Measurements from ENCODE around the gene PRKG1. TPM values are rescaled to one million over a fixed set of nuclear protein-coding genes. Genes with fewer than 3 reads are reported as not detected.

Gene PRKG1
- total RNA-seq, 2 donors from 2014 or later = 8.1 to 16.6 TPM

GRCh38 chr10:51242393-51242792 is 168.1 kb downstream of the PRKG1 start:
- TF ChIP-seq, protein P1, sequence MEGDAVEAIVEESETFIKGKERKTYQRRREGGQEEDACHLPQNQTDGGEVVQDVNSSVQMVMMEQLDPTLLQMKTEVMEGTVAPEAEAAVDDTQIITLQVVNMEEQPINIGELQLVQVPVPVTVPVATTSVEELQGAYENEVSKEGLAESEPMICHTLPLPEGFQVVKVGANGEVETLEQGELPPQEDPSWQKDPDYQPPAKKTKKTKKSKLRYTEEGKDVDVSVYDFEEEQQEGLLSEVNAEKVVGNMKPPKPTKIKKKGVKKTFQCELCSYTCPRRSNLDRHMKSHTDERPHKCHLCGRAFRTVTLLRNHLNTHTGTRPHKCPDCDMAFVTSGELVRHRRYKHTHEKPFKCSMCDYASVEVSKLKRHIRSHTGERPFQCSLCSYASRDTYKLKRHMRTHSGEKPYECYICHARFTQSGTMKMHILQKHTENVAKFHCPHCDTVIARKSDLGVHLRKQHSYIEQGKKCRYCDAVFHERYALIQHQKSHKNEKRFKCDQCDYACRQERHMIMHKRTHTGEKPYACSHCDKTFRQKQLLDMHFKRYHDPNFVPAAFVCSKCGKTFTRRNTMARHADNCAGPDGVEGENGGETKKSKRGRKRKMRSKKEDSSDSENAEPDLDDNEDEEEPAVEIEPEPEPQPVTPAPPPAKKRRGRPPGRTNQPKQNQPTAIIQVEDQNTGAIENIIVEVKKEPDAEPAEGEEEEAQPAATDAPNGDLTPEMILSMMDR (IDR thresholded peaks at IDR 0.05) = no peak
- Histone ChIP-seq H3K27me3 (no peaks in the 10 kb centered on the region), H3K36me3 (no peaks in the 10 kb centered on the region), H3K27ac (no peak overlapping the region), H3K9me3 (no peaks in the 10 kb centered on the region), H3K4me1 (no peaks in the 10 kb centered on the region), H3K4me3 (no peak overlapping the region), H3K9ac (ENCODE audit: low read depth in 2 of 2, low read length in 2 of 2) (no peak overlapping the region)
- intact Hi-C loops (cut with DNase I) = no loop called here
- DNase-seq = no peak

- no peaks in the 10 kb centered on the region for H3K4me1 ChIP-seq
- H3K27ac ChIP-seq = no peak overlapping the region
- H3K36me3 ChIP-seq = no peaks in the 10 kb centered on the region
- H3K9ac ChIP-seq (ENCODE audit: low read depth in 2 of 2, low read length in 2 of 2) = no peak overlapping the region
- H3K4me3 ChIP-seq = no peak overlapping the region
- DNase-seq = no peak
- no peaks in the 10 kb centered on the region for H3K9me3 ChIP-seq
- TF ChIP-seq, protein P1 (IDR thresholded peaks at IDR 0.05) = no peak
- intact Hi-C loops (cut with DNase I) = no loop called here
- H3K27me3 ChIP-seq = no peaks in the 10 kb centered on the region
These were observed 170.0 kb downstream of the PRKG1 start for GRCh38 chr10:51244309-51244708.

DNA sequence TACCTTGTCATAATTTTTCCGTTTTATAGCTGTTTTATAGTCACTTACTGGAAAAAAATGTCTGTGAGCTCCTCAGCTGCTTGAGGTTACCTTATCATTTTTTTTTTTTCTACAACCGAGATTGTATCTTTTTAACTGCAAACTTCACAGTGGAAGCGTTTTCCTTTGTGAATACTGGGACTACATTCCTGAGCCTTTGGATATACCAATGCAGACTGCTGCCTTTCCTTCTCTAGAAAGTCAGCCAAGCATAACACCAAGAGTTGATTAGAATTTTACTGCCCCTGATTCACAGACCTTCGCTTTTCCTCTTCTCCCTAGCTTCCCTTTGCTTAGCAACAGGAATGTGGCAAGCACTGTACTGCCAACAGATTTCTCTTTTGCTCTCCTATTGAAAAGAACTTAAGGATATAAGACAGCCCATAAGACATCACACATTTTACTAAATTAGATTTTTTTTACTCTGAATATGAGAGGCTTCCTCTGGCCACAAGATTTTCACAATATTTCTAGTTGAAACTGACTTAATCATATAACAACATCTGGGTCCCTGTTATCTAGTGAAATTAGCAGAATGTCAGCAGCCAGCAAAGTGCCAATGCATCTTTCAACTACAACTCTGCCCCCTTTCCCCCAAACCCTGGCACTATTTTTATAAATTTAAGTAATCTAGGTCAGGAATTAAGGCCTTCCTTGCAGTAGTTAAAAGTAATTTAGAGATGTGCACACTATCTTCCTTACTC is 170.6 kb downstream of the PRKG1 start:
- DNase-seq = no peak

DNA sequence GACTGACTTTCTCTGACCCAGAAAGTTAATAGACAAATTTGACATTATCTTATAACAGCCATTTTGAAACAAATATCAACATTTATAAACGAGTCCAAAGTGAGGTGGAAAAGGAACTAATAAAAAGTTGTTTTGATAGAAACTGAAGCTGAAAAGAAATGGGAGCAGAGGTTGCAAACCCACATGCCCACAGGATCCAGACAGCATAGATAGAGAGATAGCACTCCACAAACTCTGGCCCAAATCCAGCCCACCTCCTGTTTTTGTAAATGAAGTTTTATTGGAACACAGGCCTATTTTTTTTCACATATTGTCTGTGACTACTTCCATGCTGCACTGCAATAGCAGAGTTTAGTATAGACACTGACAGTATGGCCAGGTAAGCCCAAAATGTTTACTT is 171.9 kb downstream of the PRKG1 start:
- intact Hi-C loops (cut with DNase I) = no loop called here
- Histone ChIP-seq H3K4me1 (no peaks in the 10 kb centered on the region), H3K27me3 (no peaks in the 10 kb centered on the region), H3K4me3 (no peak overlapping the region), H3K9ac (ENCODE audit: low read depth in 2 of 2, low read length in 2 of 2) (no peak overlapping the region), H3K9me3 (no peaks in the 10 kb centered on the region), H3K27ac (no peak overlapping the region), H3K36me3 (no peaks in the 10 kb centered on the region)
- TF ChIP-seq, protein P1 (IDR thresholded peaks at IDR 0.05) = no peak
- DNase-seq = no peak

More for the DNA sequence above, 170.6 kb downstream of the PRKG1 start:
- no peak overlapping the region for H3K4me3 ChIP-seq
- no peak overlapping the region for H3K9ac ChIP-seq (ENCODE audit: low read depth in 2 of 2, low read length in 2 of 2)
- no peaks in the 10 kb centered on the region for H3K4me1 ChIP-seq
- H3K27ac ChIP-seq = no peak overlapping the region
- intact Hi-C loops (cut with DNase I) = no loop called here
- H3K9me3 ChIP-seq = no peaks in the 10 kb centered on the region
- TF ChIP-seq, protein P1 (IDR thresholded peaks at IDR 0.05) = no peak
- H3K27me3 ChIP-seq = no peaks in the 10 kb centered on the region
- H3K36me3 ChIP-seq = no peaks in the 10 kb centered on the region

DNA sequence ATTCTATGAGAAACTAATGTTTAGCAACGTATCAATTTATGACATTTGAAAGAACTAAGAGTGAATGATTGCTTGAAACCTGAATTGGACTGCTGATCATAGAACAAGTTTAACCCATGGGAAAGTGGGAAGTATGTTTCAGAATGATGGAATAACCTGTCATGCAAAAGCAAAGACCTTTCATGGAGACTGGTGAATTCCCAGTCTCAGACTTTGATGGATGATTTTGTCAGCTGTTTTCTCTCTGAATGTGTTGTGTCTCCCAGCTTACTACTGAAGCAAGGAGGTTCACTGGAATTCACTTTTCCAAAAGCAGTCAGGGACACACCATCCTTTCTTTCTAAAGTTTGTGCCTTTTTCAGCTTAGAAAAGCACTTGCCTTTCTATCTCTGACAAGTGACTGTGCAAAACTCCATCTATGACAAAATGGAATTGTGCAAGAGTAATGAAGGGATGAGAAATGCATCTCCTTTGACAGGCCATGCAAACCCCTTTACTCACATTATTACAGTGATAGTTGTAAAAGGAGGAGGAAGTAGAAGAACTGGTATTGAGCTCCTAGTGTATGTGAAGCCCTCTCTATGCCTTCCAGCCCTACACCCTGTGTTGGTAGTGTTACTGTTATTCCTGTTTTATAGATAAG is 176.1 kb downstream of the PRKG1 start:
- Histone ChIP-seq H3K36me3 (no peaks in the 10 kb centered on the region), H3K9me3 (no peaks in the 10 kb centered on the region), H3K27me3 (no peaks in the 10 kb centered on the region), H3K4me3 (no peak overlapping the region), H3K9ac (ENCODE audit: low read depth in 2 of 2, low read length in 2 of 2) (no peak overlapping the region), H3K4me1 (no peaks in the 10 kb centered on the region), H3K27ac (no peak overlapping the region)
- no peak for DNase-seq
- intact Hi-C loops (cut with DNase I) = no loop called here
- TF ChIP-seq, protein P1 (IDR thresholded peaks at IDR 0.05) = no peak

Measured in colonic mucosa (tissue), 4 donors.